ENCODE measurements around the gene SOX10. TPM values are rescaled to one million over a fixed set of nuclear protein-coding genes. Genes with fewer than 3 reads are reported as not detected.

Gene SOX10
- total RNA-seq, 1 experiment from 2014 or later, result not detected

GRCh38 chr22:37926771-37927636 is 57.4 kb downstream of the SOX10 start:
- no peaks in the 10 kb centered on the region for H3K4me1 Mint-ChIP-seq (ENCODE audit: low read depth, unreplicated experiment)
- no peaks in the 10 kb centered on the region for H3K9me3 Mint-ChIP-seq (ENCODE audit: unreplicated experiment)
- no peaks in the 10 kb centered on the region for H3K4me1 ChIP-seq
- POLR2A ChIA-PET, result no interaction called here
- no TSS peak for BruUV-seq (replicated peaks)
- no peaks in the 10 kb centered on the region; the same call in 1 of the 2 replicates for H3K36me3 ChIP-seq (ENCODE audit: control insufficient read depth, insufficient read depth, low read length)
- no peak overlapping the region for H3K27ac Mint-ChIP-seq (ENCODE audit: unreplicated experiment)
- CTCF ChIA-PET, result no interaction called here
- no peak overlapping the region for H3K4me3 ChIP-seq (ENCODE audit: low read depth, low read length)
- no peaks in the 10 kb centered on the region for H3K27me3 ChIP-seq (replicated peaks; ENCODE audit: control insufficient read depth, insufficient read depth, low read length)
- no peak for TF ChIP-seq CTCF (IDR thresholded peaks at IDR 0.05; ENCODE audit: insufficient read depth in 1 of 2, low read depth in 1 of 2, low read length in 1 of 2, severe bottlenecking in 1 of 2, unreplicated experiment in 1 of 2)
- no peaks in the 10 kb centered on the region for H3K27me3 Mint-ChIP-seq (ENCODE audit: insufficient read depth, unreplicated experiment)
- intact Hi-C loops (cut with micrococcal nuclease; ENCODE audit: unreplicated experiment), result no loop called here
- peaks cover 32% of the 10 kb centered on the region for H3K36me3 Mint-ChIP-seq (ENCODE audit: insufficient read depth, unreplicated experiment)
- H3K4me3 Mint-ChIP-seq (ENCODE audit: unreplicated experiment), result no peak overlapping the region
- no peak for DNase-seq
- H3K9me3 ChIP-seq, result no peaks in the 10 kb centered on the region

GRCh38 chr22:37926358-37926757 is 58.0 kb downstream of the SOX10 start:
- no peaks in the 10 kb centered on the region for H3K4me1 ChIP-seq
- no peaks in the 10 kb centered on the region; the same call in 1 of the 2 replicates for H3K36me3 ChIP-seq (ENCODE audit: control insufficient read depth, insufficient read depth, low read length)
- peaks cover 32% of the 10 kb centered on the region for H3K36me3 Mint-ChIP-seq (ENCODE audit: insufficient read depth, unreplicated experiment)
- no peaks in the 10 kb centered on the region for H3K4me1 Mint-ChIP-seq (ENCODE audit: low read depth, unreplicated experiment)
- H3K27me3 ChIP-seq (replicated peaks; ENCODE audit: control insufficient read depth, insufficient read depth, low read length), result no peaks in the 10 kb centered on the region
- no peak overlapping the region for H3K4me3 ChIP-seq (ENCODE audit: low read depth, low read length)
- TF ChIP-seq CTCF (IDR thresholded peaks at IDR 0.05; ENCODE audit: insufficient read depth in 1 of 2, low read depth in 1 of 2, low read length in 1 of 2, severe bottlenecking in 1 of 2, unreplicated experiment in 1 of 2), result no peak
- no peaks in the 10 kb centered on the region for H3K9me3 ChIP-seq
- intact Hi-C loops (cut with micrococcal nuclease; ENCODE audit: unreplicated experiment), result no loop called here
- H3K27me3 Mint-ChIP-seq (ENCODE audit: insufficient read depth, unreplicated experiment), result no peaks in the 10 kb centered on the region
- no peaks in the 10 kb centered on the region for H3K9me3 Mint-ChIP-seq (ENCODE audit: unreplicated experiment)
- POLR2A ChIA-PET, result no interaction called here
- no peak overlapping the region for H3K27ac Mint-ChIP-seq (ENCODE audit: unreplicated experiment)
- no peak overlapping the region for H3K4me3 Mint-ChIP-seq (ENCODE audit: unreplicated experiment)
- no TSS peak for BruUV-seq (replicated peaks)
- CTCF ChIA-PET, result interaction anchor here (0.6 kb wide), 1 partner anchor 29 kb away, joined by 3 read pairs; no protein-coding TSS in a partner anchor
- no peak for DNase-seq

- no peak for DNase-seq
- ChIA-PET CTCF (interaction anchor here (0.6 kb wide), 1 partner anchor 29 kb away, joined by 3 read pairs; no protein-coding TSS in a partner anchor), POLR2A (interaction anchor here (0.6 kb wide), 1 partner anchor 28 kb away, joined by 4 read pairs; the partner anchor contains the start of gene POLR2F)
- Mint-ChIP-seq H3K4me1 (ENCODE audit: low read depth, unreplicated experiment) (no peaks in the 10 kb centered on the region), H3K36me3 (ENCODE audit: insufficient read depth, unreplicated experiment) (peaks cover 33% of the 10 kb centered on the region), H3K27ac (ENCODE audit: unreplicated experiment) (no peak overlapping the region), H3K9me3 (ENCODE audit: unreplicated experiment) (no peaks in the 10 kb centered on the region), H3K4me3 (ENCODE audit: unreplicated experiment) (no peak overlapping the region), H3K27me3 (ENCODE audit: insufficient read depth, unreplicated experiment) (no peaks in the 10 kb centered on the region)
- Histone ChIP-seq H3K9me3 (no peaks in the 10 kb centered on the region), H3K27me3 (replicated peaks; ENCODE audit: control insufficient read depth, insufficient read depth, low read length) (no peaks in the 10 kb centered on the region), H3K4me1 (no peaks in the 10 kb centered on the region), H3K36me3 (ENCODE audit: control insufficient read depth, insufficient read depth, low read length) (no peaks in the 10 kb centered on the region; the same call in 1 of the 2 replicates), H3K4me3 (ENCODE audit: low read depth, low read length) (no peak overlapping the region)
- no TSS peak for BruUV-seq (replicated peaks)
- intact Hi-C loops (cut with micrococcal nuclease; ENCODE audit: unreplicated experiment), result no loop called here
- no peak for TF ChIP-seq CTCF (IDR thresholded peaks at IDR 0.05; ENCODE audit: insufficient read depth in 1 of 2, low read depth in 1 of 2, low read length in 1 of 2, severe bottlenecking in 1 of 2, unreplicated experiment in 1 of 2)
Measured at GRCh38 chr22:37925767-37926166, 58.6 kb downstream of the SOX10 start.

All from Caco-2 (cell line).